ENCODE measurements around the gene SYCP2. TPM values are rescaled to one million over a fixed set of nuclear protein-coding genes. Genes with fewer than 3 reads are reported as not detected.
A peak's percentile ranks its signal among the peaks of the same experiment; 100 is the strongest.

Gene SYCP2
- total RNA-seq, 1 experiment from 2014 or later: 0.70 TPM

DNA sequence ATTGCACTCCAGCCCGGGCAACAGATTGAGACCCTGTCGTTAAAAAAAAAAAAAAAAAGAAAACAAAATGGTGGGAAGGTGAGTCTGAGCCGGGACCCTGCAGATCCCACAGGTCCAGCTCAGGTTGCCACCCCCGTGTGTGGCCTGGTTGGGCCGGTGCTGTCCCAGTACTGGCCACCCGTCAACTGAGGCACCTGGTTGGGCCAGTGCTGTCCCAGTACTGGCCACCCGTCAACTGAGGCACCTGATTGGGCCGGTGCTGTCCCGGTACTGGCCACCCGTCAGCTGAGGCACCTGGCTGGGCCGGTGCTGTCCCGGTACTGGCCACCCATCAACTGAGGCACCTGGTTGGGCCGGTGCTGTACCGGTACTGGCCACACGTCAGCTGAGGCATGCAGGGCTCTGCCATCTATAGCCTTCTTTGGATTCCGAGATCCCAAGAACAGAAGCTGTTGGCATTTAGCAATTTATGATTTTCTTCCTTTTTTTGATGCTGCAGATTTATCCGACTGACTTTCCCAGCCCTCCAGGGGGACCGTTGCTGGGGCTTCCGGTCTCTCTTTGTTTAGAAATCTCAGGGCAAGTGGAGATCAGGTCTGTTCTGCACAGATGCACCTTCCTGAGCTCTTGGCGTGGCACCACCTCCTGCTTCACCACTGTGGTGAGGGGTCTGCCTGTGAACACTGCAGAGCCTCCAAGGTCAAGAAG lies 113.8 kb downstream of the SYCP2 start:
- no peak overlapping the region for H2AFZ ChIP-seq (ENCODE audit: low read length)
- H3K27ac ChIP-seq (ENCODE audit: insufficient read length, low read depth, low read length): no peak overlapping the region
- H3K23me2 ChIP-seq (ENCODE audit: insufficient read length, low read depth, low read length, poor library complexity, severe bottlenecking): no peaks in the 10 kb centered on the region
- no peaks in the 10 kb centered on the region for H3K4me1 ChIP-seq (ENCODE audit: insufficient read depth, low read length)
- no peak overlapping the region for H2AK5ac ChIP-seq (ENCODE audit: insufficient read length, low read length)
- Mint-ChIP-seq H3K4me1 (peaks cover 6 to 11% of the 10 kb centered on the region in 2 experiments), H3K27ac (peak overlapping the region in 1 of 3 experiments; percentile 44; a peak in 1 of 7 replicates), H3K27me3 (ENCODE audit: low read depth) (peaks cover 21% of the 10 kb centered on the region), H3K4me3 (no peak overlapping the region), H3K36me3 (ENCODE audit: insufficient read depth in 1 of 3, low read depth in 3 of 3) (no peaks in the 10 kb centered on the region), H3K9me3 (peaks cover 0 to 17% of the 10 kb centered on the region in 2 experiments; a peak in 4 of 5 replicates)
- no peak overlapping the region for H3K4me2 ChIP-seq (ENCODE audit: insufficient read depth, insufficient read length, low read length)
- H2BK12ac ChIP-seq (ENCODE audit: insufficient read length, low read depth, low read length): no peak overlapping the region
- no peak overlapping the region for H3K9ac ChIP-seq (ENCODE audit: extremely low read depth, insufficient read length, low read length)
- no peak overlapping the region for H2BK120ac ChIP-seq (ENCODE audit: low read depth, low read length, poor library complexity, severe bottlenecking)
- no peaks in the 10 kb centered on the region for H3K79me1 ChIP-seq (ENCODE audit: insufficient read depth, low read depth, low read length, poor library complexity, severe bottlenecking)
- no CpG with 5 or more reads among the region's 20 CpGs for WGBS (ENCODE audit: extremely low coverage, insufficient read length, low lambda C conversion rate)
- peak; percentile 25 for DNase-seq
- no peak overlapping the region for H2BK20ac ChIP-seq (ENCODE audit: low read depth, low read length, poor library complexity, severe bottlenecking)
- H3K56ac ChIP-seq (ENCODE audit: insufficient read length, low read depth, low read length): no peak overlapping the region
- H2BK5ac ChIP-seq (ENCODE audit: insufficient read length, low read length): no peak overlapping the region
- no peaks in the 10 kb centered on the region; the same call in 1 of the 2 replicates for H3K27me3 ChIP-seq (ENCODE audit: insufficient read depth, low read length)
- no peak overlapping the region for H2BK15ac ChIP-seq (ENCODE audit: low read depth, low read length)
- H3K23ac ChIP-seq (ENCODE audit: insufficient read length, low read depth, low read length): no peak overlapping the region
- no peaks in the 10 kb centered on the region for H4K20me1 ChIP-seq (ENCODE audit: control insufficient read depth, insufficient read depth, insufficient read length)
- no peak overlapping the region for H4K91ac ChIP-seq (ENCODE audit: insufficient read length, low read depth, low read length)
- H4K5ac ChIP-seq (ENCODE audit: insufficient read length, low read depth, low read length): no peak overlapping the region
- H3K9me3 ChIP-seq (ENCODE audit: control insufficient read depth, low read depth, low read length): no peaks in the 10 kb centered on the region
- H3K18ac ChIP-seq (ENCODE audit: insufficient read length, low read depth, low read length): no peak overlapping the region
- H3T11ph ChIP-seq (ENCODE audit: low read length): no peak overlapping the region
- H3K14ac ChIP-seq (ENCODE audit: insufficient read depth, low read length): no peak overlapping the region
- no peaks in the 10 kb centered on the region for H3K79me2 ChIP-seq (ENCODE audit: insufficient read depth, low read length)
- no peak overlapping the region for H4K8ac ChIP-seq (replicated peaks; ENCODE audit: insufficient read length, low read depth, low read length)
- TF ChIP-seq, protein P1, sequence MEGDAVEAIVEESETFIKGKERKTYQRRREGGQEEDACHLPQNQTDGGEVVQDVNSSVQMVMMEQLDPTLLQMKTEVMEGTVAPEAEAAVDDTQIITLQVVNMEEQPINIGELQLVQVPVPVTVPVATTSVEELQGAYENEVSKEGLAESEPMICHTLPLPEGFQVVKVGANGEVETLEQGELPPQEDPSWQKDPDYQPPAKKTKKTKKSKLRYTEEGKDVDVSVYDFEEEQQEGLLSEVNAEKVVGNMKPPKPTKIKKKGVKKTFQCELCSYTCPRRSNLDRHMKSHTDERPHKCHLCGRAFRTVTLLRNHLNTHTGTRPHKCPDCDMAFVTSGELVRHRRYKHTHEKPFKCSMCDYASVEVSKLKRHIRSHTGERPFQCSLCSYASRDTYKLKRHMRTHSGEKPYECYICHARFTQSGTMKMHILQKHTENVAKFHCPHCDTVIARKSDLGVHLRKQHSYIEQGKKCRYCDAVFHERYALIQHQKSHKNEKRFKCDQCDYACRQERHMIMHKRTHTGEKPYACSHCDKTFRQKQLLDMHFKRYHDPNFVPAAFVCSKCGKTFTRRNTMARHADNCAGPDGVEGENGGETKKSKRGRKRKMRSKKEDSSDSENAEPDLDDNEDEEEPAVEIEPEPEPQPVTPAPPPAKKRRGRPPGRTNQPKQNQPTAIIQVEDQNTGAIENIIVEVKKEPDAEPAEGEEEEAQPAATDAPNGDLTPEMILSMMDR (conservative IDR thresholded peaks at IDR 0.05): no peak
- H3K4ac ChIP-seq (ENCODE audit: low read depth, low read length): no peak overlapping the region

All from H9 (cell line).